GM21576 (cell line): ENCODE measurements around the gene DIS3L2.

ENCODE experiments used
- ATAC-seq: cut with Tn5 transposase; IDR thresholded peaks from one replicate; pipeline ENCODE4 v1.9.1; 2021; ENCODE audit warnings: mild to moderate bottlenecking, moderate library complexity; ENCODE audit not compliant: unreplicated experiment

DIS3L2 gene

GRCh38 chr2:232255033-232255432, 293.5 kb downstream of the DIS3L2 start:
- no peak for ATAC-seq

DNA sequence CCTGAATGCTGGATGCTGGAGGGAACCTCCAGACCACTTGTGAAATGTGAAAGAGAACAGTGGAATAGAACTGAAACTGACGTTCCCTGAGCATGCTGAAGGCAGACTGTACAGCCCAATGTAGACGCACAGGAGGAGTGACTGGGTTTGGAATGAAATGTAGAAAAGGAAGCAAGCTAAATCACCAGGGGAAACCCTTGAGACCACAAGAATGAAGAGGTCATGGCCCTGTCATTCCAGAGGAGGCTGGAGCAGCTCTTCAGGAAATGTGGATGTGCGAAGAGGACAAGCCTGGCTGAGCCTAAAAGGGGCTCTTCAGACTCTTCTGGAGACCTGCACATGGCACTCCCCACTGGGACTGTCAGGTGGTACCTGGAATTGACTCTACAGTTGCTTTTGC, 298.6 kb downstream of the DIS3L2 start:
- ATAC-seq: no peak

DNA sequence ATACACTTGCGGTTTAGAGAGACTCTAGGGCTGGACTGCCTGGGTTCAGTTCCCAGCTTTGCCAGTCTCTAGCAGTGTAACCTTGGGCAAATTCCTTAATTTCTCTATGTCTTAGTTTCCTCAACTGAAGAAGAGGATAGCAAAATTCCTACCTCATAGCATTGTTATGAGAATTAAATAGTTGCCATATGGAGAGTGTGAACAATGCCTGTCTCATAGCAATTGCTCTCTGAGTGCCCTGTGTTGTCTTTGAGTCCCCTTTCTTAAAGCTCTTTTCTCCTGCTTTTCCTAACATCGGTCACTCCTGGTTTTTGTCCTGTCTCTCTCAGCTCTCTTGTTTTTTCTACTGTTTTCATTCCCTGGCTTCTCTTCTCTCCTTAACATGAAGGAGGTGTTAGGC, 300.3 kb downstream of the DIS3L2 start:
- ATAC-seq: no peak

DNA sequence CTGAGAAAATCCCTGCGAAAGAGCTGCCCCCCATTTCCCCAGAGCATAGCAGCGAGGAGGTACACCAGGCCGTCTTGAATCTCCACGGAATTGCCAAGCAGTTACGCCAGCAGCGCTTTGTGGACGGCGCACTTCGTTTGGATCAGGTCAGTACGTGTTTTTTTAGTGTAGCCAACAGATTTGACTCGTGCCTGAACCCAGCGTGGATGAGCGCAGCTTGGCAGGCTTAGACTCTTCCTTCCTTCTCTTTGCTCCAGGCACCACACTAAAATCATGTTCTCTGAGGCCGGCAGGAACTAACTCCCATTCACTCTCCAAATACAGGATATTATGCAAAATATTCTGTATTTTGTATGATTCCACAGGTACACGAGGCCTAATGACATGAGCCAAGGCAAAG, 301.8 kb downstream of the DIS3L2 start:
- no peak for ATAC-seq

DNA sequence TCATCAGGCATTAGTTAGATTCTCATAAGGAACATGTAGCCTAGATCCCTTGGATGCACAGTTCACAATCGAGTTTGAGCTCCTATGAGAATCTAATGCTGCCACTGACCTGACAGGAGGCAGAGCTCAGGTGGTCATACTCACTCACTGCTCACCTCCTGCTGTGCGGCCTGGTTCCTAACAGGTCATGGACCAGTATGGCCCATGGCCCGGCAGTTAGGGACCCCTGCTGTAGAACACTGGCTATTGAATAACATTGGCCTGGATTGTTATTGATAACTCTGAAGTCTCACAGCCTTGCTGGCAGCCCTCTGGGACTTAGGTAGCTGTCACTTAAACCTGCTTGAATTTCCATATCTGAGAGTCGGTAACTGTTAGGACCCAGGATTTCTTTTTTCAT, 302.6 kb downstream of the DIS3L2 start:
- ATAC-seq: no peak

DNA sequence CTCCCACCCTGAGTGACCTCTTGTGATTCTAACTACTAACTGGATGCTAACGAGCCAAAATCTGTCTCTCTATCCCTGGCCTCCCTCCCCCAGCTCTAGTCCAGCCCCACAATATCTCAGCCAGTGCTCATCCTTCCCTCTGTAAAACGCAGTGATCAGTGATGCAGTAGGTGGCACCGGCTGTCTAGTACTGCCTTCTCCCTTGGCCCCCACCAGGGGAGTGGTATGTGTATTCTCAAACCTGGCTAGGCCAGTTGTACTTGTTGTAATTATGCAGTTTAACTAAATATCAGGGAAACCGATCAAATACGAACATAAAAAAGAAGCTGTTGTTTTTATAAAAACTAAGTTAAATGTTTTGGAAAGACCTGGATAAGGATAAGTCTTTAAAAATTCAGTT, 303.8 kb downstream of the DIS3L2 start:
- no peak for ATAC-seq

- no peak for ATAC-seq
Observed at GRCh38 chr2:232268636-232269165, 307.2 kb downstream of the DIS3L2 start.

DNA sequence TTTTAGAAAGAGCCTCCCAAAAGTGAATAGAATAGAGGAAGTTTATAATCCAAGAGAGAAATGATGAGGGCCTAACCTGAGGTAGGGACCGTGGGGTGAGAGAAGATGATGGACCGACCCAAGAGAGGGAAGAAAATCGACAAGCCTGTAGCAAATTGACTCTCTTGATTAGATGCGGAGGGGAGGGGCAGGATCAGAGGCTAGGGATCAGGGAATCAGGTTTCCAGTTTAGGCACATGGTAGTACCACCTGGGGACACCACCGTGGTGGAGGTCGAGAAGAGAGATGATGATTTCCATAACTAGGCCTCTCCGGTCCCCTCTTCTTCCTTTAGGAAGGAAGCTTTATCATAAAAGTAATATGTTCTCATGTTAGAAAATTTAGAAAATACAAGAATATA, 308.4 kb downstream of the DIS3L2 start:
- no peak for ATAC-seq

DNA sequence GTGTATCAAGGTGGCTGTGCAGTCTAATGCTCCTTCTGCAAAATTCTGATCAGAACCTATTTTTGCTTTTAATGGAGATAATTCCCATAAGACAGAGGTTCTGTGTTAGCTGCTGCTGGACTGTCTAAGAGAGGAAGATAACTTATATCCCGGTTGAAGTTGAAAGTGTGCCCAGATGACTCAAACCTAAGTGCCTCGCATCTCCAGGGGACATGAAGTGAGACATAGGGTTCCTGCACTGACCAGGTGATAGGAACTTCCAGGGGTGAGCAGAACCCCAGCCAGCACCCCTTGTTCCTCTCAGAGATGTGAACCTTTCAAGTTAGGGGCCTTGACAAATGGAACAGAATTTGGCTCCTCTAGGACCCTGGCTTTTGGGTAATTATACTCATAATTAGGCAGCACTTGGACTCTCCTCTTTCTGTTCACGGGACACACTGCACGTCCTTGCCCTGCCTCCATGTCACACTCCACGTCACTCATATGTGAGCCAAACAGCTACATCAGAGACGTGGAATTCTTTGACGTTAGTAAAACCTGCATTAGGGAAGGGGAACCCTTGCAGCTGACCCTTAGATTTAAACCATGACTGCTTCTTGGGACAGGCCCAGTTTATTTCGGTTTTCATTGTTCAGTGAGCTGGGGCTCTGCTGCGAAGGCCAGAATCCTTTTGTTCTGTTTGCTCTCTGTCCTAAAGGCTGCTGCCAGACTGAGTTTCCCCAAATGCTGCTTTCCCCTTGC, 312.6 kb downstream of the DIS3L2 start:
- ATAC-seq: no peak

DNA sequence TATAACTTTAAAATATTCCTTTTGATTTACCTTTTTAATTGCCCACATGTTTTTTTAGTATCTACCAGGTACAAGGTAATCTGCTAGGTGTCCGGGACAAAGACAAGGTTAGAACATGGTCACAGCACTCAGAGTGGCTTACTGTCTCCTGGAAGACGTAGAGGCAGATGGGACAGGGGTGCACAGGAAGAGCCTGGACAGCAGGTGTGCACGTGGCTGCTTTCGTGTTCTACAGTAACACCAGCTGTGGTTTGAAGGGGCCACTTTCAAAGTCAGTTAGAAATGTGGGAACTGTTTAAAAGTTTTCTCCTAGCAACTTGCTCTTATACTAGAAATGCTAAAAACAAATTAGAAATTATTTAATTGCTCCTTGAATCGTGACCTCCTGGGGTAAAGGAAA, 314.2 kb downstream of the DIS3L2 start:
- no peak for ATAC-seq

DNA sequence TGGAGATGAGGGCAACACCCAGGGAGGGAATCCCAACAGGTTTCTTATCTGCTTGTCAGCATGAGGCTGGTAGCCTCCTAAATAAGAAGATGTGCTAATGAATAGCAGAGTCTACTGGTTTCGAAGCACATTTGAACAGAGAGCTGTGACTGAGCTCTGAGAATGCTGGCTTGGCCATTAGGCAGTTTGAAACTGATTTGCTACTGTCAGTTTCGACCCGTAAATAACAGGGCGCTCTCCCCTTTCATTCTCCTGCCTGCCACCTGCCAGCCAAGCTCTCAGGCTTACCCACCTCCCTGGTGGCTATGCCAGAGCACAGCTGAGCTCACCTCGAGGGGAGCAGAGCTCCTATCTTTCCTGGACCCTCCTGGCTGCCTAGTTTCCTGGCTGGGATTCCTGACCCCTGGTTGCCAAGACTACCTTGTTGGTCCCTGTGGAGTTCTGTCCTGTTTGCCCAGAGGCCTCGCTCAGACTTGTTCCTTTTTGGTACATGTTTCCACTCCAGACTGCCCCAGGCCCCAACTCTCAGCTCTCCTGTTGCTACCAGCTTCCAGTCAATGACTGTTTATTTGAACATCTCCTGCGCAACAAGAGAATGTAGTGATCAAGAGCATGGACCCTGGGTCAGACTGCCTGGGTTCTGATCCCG, 314.7 kb downstream of the DIS3L2 start:
- ATAC-seq: peak; percentile 53

- ATAC-seq: no peak
Observed at GRCh38 chr2:232276733-232277313, 315.3 kb downstream of the DIS3L2 start.

GRCh38 chr2:232278534-232278933, 317.0 kb downstream of the DIS3L2 start:
- no peak for ATAC-seq

- no peak for ATAC-seq
Observed at GRCh38 chr2:232280341-232280740, 318.8 kb downstream of the DIS3L2 start.

DNA sequence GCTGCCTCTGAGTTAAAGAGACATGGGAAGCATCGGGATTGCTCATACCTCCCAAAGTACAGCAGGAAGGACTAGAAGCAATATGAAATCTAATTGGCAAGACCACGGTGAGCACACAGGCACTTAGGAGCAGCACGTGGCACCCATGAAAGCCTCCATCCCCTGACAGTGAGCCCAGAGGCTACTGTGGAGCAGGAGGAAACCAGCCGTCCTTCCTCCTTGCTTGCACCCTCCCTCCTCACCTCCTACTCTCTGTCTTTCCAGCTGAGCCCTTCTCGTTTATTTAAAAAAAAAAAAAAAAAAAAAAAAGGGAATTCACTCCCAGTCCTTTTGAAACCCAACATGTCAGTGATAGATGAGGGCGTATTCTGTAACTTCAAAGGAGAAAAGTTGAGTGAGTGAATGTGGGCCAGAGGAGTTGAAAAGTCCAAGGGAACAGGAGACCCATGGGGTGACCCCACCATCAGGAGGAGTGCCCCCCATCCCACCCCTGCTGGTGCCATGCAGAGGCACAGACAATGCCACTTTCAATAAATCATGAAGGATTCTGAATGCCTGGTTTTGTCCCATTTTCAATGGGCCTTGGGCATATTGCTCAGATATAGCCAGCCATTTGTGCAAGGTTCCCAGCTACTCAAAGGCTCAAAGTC, 320.5 kb downstream of the DIS3L2 start:
- ATAC-seq: no peak

DNA sequence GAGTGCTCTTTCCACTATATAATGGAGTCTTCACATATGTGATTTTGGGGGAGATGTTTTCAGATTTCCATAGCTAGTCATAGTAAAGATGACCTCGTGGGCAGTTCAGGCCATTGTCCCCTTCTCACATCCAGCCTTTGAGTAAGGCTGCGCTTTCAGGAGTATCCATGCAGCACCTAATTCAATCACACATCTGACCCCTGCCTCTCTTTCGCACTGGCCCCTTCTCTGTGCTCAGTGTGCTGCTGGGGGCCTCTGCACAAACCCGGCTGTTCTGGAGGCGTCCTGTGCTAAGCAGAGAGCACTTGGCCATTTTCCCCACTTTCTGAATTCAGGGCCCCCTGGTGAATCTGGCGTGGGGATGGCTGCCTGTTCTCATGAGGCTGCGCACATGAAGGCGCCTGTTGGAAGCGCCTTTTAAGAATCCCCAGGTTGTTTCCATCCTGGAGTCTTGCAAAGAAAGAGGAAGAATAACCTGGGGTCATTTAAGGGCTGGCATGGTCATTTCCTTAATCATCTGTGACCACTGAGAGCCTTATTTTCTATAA, 321.1 kb downstream of the DIS3L2 start:
- ATAC-seq: no peak

DNA sequence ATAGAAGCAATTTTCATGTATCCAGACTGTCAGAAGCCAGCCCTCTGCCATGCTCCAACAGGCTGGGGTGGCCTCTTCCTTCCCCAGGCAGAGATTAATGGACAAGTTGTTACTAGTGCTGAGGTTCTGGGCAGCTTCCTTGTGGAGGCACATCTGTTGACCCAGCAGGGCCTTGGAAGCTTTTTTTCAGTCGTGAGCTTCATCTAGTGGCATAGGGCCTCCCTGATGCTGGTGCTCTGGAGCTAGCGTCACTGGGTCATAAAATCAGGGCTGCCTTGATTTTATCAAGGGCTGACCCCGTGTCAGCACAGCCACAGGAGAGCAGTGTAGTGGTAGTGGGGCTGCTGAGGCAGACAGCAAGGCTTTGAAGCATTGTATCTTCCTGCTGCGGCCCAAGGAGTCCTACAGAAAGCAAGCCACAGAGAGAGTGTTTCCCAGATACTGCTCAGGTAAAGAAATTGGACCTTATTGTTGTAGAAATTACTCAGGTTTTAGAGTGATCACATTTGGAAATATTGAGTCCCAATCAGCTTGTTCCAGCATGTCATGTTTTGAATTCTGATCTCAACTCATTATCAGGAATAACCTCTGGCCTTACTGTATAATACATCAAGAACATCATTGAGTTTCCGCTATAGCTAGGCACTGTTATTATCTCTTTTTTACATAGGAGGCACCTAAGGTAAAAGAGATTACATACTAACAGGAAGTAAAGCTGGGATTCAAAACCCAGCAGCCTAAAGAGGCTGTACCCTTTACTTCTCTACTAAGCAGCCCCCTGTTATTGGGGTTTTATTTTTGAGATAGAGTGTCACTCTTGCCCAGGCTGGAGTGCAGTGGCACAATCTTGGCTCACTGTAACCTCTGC, 324.7 kb downstream of the DIS3L2 start:
- ATAC-seq: no peak

DNA sequence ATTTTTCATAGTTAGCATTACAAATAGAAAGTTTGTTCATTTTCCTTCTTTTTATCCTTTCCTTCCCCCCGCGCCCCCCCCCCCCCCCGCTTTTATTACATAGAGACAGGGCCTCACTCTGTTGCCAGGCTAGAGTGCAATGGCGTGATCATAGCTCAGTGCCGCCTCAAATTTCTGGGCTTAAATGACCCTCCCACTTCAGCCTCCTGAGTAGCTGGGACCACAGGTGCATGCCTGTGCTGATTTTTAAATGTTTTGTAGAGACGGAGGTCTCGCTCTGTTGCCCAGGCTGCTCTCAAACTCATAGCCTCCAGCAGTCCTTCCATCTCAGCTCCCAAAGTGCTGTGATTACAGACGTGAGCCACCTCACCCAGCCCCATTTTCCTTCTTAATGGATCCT, 325.8 kb downstream of the DIS3L2 start:
- ATAC-seq: no peak

- ATAC-seq: no peak
Observed at GRCh38 chr2:232288489-232289030, 327.0 kb downstream of the DIS3L2 start.

- no peak for ATAC-seq
Observed at GRCh38 chr2:232290668-232291067, 329.2 kb downstream of the DIS3L2 start.
